H1 (cell line): ENCODE results near the gene INSM1.
A peak's percentile ranks its signal among the peaks of the same experiment; 100 is the strongest.

ENCODE experiments used
- BRCA1 ChIP-seq: IDR thresholded peaks from 2 replicates; pipeline ENCODE4 v1.6.1; 2012; ENCODE audit warnings: low read depth, low read length, improper control_type of control experiment
- FOSL1 ChIP-seq: IDR thresholded peaks from 2 replicates; pipeline ENCODE4 v1.6.1; 2011; ENCODE audit warnings: mild to moderate bottlenecking, low read depth, low read length, moderate library complexity; ENCODE audit not compliant: insufficient read depth
- POLR2AphosphoS5 ChIP-seq: IDR thresholded peaks from 2 replicates; pipeline ENCODE4 v1.6.1; 2011; ENCODE audit warnings: low read depth, low read length
- RAD21 ChIP-seq, 2 experiments: IDR thresholded peaks in 1 of 2; conservative IDR thresholded peaks in 1 of 2; 2 replicates each; pipeline ENCODE4 v1.6.1; 2011; ENCODE audit warnings: low read depth in 2 of 2, low read length in 2 of 2, improper control_type of control experiment in 1 of 2, inconsistent platforms in 1 of 2, mild to moderate bottlenecking in 1 of 2, moderate library complexity in 1 of 2
- RFX5 ChIP-seq: IDR thresholded peaks from 2 replicates; pipeline ENCODE4 v1.6.1; 2011; ENCODE audit warnings: low read depth, low read length, improper control_type of control experiment, borderline replicate concordance
- RNF2 ChIP-seq: fragments of 200-900, 300-1000 bp; sonication (generic); IDR thresholded peaks from 2 replicates; pipeline ENCODE4 v1.7.1; 2016; ENCODE audit warnings: borderline replicate concordance, low read depth, mild to moderate bottlenecking, antibody characterized with exemption, low read length; ENCODE audit not compliant: poor library complexity, severe bottlenecking; ENCODE audit errors: missing control alignments
- SIN3A ChIP-seq, 2 experiments: IDR thresholded peaks in 1 of 2; conservative IDR thresholded peaks in 1 of 2; 2 replicates each; pipeline ENCODE4 v1.6.1; 2011 to 2012; ENCODE audit warnings: low read length in 2 of 2, improper control_type of control experiment in 1 of 2, low read depth in 1 of 2, mild to moderate bottlenecking in 1 of 2
- SP2 ChIP-seq: IDR thresholded peaks from 2 replicates; pipeline ENCODE4 v1.6.1; 2012; ENCODE audit warnings: mild to moderate bottlenecking, low read length, inconsistent platforms
- TAF1 ChIP-seq: IDR thresholded peaks from 2 replicates; pipeline ENCODE4 v1.6.1; 2011; ENCODE audit warnings: mild to moderate bottlenecking, low read depth, low read length
- TEAD4 ChIP-seq: IDR thresholded peaks from 2 replicates; pipeline ENCODE4 v1.6.1; 2012; ENCODE audit warnings: low read depth, low read length, inconsistent platforms, mixed read lengths
- ZNF274 ChIP-seq: IDR thresholded peaks from 2 replicates; pipeline ENCODE4 v1.7.0; 2012; ENCODE audit warnings: low read length, borderline replicate concordance; ENCODE audit errors: extremely low read depth
- TF ChIP-seq, protein P1 (sequence below), 3 experiments: IDR thresholded peaks; 1 replicate in 2 of 3; 2 replicates in 1 of 3; pipeline versions ENCODE4 v1.5.1 to v1.6.1; 2011; ENCODE audit warnings: low read length in 3 of 3, mild to moderate bottlenecking in 3 of 3, inconsistent platforms in 2 of 3, low read depth in 1 of 3, moderate library complexity in 1 of 3; ENCODE audit not compliant: insufficient read depth in 1 of 3; ENCODE audit errors: control extremely low read depth in 1 of 3
- TF ChIP-seq, protein P2 (sequence below): IDR thresholded peaks from 2 replicates; pipeline ENCODE4 v1.6.1; 2012; ENCODE audit warnings: inconsistent platforms

DNA sequence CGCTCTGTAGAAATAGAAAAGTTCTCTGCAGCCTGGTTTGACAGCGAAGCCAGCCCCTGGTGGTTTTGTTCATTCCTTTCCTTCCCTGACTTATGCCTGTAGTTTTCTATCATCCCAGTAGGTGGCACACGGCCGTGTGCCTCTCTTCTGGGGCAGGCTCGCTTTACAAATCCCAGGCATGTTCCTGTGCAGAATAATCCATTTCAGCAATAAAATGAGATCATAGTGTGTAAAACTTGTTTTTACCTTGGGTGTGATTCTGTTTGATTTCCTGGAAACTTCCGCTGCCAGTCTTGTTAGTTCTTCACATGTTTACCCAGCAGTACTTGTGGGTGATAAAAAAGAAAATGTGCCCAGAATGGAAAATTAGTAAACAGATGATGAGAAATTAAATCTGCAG lies 7.4 kb upstream of the INSM1 start:
- TF ChIP-seq, protein P1, sequence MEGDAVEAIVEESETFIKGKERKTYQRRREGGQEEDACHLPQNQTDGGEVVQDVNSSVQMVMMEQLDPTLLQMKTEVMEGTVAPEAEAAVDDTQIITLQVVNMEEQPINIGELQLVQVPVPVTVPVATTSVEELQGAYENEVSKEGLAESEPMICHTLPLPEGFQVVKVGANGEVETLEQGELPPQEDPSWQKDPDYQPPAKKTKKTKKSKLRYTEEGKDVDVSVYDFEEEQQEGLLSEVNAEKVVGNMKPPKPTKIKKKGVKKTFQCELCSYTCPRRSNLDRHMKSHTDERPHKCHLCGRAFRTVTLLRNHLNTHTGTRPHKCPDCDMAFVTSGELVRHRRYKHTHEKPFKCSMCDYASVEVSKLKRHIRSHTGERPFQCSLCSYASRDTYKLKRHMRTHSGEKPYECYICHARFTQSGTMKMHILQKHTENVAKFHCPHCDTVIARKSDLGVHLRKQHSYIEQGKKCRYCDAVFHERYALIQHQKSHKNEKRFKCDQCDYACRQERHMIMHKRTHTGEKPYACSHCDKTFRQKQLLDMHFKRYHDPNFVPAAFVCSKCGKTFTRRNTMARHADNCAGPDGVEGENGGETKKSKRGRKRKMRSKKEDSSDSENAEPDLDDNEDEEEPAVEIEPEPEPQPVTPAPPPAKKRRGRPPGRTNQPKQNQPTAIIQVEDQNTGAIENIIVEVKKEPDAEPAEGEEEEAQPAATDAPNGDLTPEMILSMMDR (IDR thresholded peaks at IDR 0.05; ENCODE audit: control extremely low read depth in 1 of 3, insufficient read depth in 1 of 3, low read depth in 1 of 3, low read length in 3 of 3), result peak; percentile 62 to 92 (median 78)
- TF ChIP-seq POLR2AphosphoS5 (no peak), BRCA1 (no peak), RAD21 (IDR thresholded peaks at IDR 0.05 in 1 of 2, conservative IDR thresholded peaks at IDR 0.05 in 1 of 2; ENCODE audit: low read depth in 2 of 2, low read length in 2 of 2) (peak; percentile 68 to 78), ZNF274 (no peak), SP2 (no peak), RNF2 (no peak), RFX5 (no peak), TAF1 (no peak), SIN3A (conservative IDR thresholded peaks at IDR 0.05 in 1 of 2, IDR thresholded peaks at IDR 0.05 in 1 of 2; ENCODE audit: low read depth in 1 of 2, low read length in 2 of 2) (no peak), FOSL1 (no peak), TEAD4 (no peak)
- TF ChIP-seq, protein P2, sequence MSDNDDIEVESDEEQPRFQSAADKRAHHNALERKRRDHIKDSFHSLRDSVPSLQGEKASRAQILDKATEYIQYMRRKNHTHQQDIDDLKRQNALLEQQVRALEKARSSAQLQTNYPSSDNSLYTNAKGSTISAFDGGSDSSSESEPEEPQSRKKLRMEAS, result no peak
